ENCODE data around the gene SCGB2B2. TPM values are rescaled to one million over a fixed set of nuclear protein-coding genes. Genes with fewer than 3 reads are reported as not detected.

SCGB2B2 gene
- total RNA-seq, 2 donors from 2014 or later = 0.13 to 0.42 TPM

DNA sequence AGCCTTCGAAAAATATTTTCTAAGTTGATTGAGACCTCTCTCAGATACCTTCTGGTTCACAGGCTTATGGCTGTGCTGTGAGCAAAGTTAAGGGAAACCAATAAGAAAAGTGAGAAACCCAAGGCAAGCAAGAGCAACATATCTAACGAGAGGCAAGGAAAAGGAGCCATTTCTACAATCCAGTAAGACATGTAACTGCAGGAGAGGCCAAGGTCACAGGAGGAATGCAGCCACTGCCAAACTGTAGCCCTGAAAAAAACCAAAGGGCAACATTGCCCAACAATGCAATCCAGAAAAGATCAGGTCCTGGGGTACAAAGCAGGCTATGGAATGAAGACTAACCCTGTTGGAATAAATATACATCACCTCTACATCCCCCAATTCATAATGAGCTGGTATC lies 21.3 kb downstream of the SCGB2B2 start:
- intact Hi-C loops (cut with DNase I) = no loop called here
- Histone ChIP-seq H3K27ac (no peak overlapping the region), H3K4me3 (no peak overlapping the region), H3K36me3 (no peaks in the 10 kb centered on the region), H3K9ac (ENCODE audit: low read depth in 2 of 2, low read length in 2 of 2) (no peak overlapping the region), H3K27me3 (no peaks in the 10 kb centered on the region), H3K9me3 (no peaks in the 10 kb centered on the region), H3K4me1 (no peaks in the 10 kb centered on the region)
- TF ChIP-seq, protein P1, sequence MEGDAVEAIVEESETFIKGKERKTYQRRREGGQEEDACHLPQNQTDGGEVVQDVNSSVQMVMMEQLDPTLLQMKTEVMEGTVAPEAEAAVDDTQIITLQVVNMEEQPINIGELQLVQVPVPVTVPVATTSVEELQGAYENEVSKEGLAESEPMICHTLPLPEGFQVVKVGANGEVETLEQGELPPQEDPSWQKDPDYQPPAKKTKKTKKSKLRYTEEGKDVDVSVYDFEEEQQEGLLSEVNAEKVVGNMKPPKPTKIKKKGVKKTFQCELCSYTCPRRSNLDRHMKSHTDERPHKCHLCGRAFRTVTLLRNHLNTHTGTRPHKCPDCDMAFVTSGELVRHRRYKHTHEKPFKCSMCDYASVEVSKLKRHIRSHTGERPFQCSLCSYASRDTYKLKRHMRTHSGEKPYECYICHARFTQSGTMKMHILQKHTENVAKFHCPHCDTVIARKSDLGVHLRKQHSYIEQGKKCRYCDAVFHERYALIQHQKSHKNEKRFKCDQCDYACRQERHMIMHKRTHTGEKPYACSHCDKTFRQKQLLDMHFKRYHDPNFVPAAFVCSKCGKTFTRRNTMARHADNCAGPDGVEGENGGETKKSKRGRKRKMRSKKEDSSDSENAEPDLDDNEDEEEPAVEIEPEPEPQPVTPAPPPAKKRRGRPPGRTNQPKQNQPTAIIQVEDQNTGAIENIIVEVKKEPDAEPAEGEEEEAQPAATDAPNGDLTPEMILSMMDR (IDR thresholded peaks at IDR 0.05) = no peak
- DNase-seq = no peak

DNA sequence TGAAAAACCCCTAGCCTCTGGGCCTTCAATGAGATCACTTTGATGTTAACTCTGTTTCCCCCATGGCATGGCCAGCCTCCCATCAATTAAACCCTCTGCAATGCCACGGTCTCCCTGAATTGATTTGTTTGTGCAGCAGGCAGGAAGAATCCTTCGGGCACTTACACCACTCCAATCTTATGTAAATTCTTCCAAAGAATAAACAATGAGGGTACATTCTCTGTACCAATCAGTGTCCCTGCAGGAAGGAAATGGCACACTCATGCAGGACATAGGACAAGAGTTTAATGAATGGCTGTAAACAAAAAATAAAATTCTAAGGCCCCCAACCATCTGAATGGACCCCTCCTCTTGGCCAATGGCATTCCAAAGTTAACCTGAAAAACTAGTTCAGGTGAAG lies 22.2 kb downstream of the SCGB2B2 start:
- no peaks in the 10 kb centered on the region for H3K9me3 ChIP-seq
- no peaks in the 10 kb centered on the region for H3K36me3 ChIP-seq
- no peaks in the 10 kb centered on the region for H3K27me3 ChIP-seq
- intact Hi-C loops (cut with DNase I) = no loop called here
- no peak overlapping the region for H3K4me3 ChIP-seq
- TF ChIP-seq, protein P1 (IDR thresholded peaks at IDR 0.05) = no peak
- no peak overlapping the region for H3K27ac ChIP-seq
- DNase-seq = no peak
- H3K9ac ChIP-seq (ENCODE audit: low read depth in 2 of 2, low read length in 2 of 2) = no peak overlapping the region
- H3K4me1 ChIP-seq = no peaks in the 10 kb centered on the region

DNA sequence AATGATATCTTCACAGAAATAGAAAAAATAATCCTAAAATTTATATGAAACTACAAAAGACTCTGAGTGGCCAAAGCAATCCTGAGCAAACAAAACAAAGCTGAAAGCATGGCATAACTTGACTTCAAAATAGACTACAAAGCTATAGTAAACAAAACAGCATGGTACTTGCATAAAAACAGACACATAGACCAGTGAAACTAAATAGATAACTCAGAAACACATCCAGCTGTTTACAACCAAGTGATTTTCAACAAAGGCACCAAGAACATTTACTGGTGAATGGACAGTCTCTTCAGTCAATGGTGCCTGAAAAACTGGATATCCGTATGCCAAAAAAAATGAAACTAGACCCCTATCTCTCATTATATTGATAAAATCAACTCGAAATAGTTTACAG lies 25.2 kb downstream of the SCGB2B2 start:
- no peak for DNase-seq
- Histone ChIP-seq H3K9ac (ENCODE audit: low read depth in 2 of 2, low read length in 2 of 2) (no peak overlapping the region), H3K36me3 (no peaks in the 10 kb centered on the region), H3K27ac (no peak overlapping the region), H3K4me1 (no peaks in the 10 kb centered on the region), H3K9me3 (no peaks in the 10 kb centered on the region), H3K4me3 (no peak overlapping the region), H3K27me3 (no peaks in the 10 kb centered on the region)
- intact Hi-C loops (cut with DNase I) = no loop called here
- TF ChIP-seq, protein P1 (IDR thresholded peaks at IDR 0.05) = no peak

DNA sequence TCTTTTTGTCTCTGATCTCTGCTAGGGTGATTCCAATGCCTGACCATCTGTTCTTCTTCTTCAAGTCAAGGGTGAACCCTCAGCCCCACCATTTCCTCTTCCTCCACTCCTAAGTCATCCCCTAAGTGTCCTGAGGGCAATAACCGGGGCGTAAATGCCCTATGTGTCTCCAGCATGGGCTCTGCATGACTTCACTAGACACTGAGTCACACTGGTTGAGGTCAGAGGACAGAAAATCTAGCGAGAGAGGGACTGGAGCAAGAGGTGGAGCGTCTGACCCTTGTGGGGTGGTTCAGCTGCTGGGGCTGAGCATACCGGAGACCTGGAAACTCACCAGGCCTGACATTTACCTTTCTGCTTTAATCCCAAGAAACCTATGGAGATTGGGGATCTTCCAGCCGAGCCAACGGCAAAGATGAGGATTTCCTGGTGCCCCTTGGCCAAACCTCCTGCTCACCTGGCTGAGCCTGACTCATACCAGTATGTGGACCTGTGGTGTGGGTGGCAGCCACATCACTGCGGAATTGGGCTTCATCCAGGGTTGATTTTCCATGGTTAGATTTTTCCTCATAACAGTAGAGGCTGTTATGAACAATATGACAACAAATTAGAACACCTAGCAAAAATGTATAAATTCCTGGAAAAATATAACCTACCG lies 26.9 kb downstream of the SCGB2B2 start:
- Histone ChIP-seq H3K4me3 (no peak overlapping the region), H3K9me3 (no peaks in the 10 kb centered on the region), H3K36me3 (no peaks in the 10 kb centered on the region), H3K4me1 (no peaks in the 10 kb centered on the region), H3K27ac (no peak overlapping the region), H3K27me3 (no peaks in the 10 kb centered on the region), H3K9ac (ENCODE audit: low read depth in 2 of 2, low read length in 2 of 2) (no peak overlapping the region)
- intact Hi-C loops (cut with DNase I) = no loop called here
- no peak for DNase-seq
- TF ChIP-seq, protein P1 (IDR thresholded peaks at IDR 0.05) = no peak

DNA sequence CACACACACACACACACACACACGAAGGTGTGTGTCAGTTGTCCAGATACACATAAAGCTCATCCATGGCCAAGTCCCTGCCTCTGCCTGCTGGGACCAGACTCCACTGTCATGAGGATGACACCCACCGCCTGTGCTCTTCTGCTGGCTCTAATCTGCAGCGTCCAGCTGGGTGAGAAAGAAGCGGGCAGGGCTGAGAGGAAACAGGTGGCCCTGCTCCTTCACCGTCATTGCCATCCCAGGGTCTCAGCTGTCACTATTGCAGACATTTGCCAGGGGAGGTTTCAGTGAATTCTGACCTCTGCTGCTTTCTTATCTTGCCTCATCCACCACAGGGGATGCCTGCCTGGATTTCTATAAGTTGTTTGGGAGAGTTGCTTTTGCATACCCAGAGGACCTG lies 31.4 kb downstream of the SCGB2B2 start:
- no peak for DNase-seq
- no peaks in the 10 kb centered on the region for H3K4me1 ChIP-seq
- no peak overlapping the region for H3K27ac ChIP-seq
- intact Hi-C loops (cut with DNase I) = no loop called here
- no peak overlapping the region for H3K4me3 ChIP-seq
- H3K27me3 ChIP-seq = no peaks in the 10 kb centered on the region
- no peak overlapping the region for H3K9ac ChIP-seq (ENCODE audit: low read depth in 2 of 2, low read length in 2 of 2)
- TF ChIP-seq, protein P1 (IDR thresholded peaks at IDR 0.05) = no peak
- no peaks in the 10 kb centered on the region for H3K9me3 ChIP-seq
- H3K36me3 ChIP-seq = no peaks in the 10 kb centered on the region

Data from colonic mucosa (tissue), 4 donors.